ENCODE data around the gene SHC2. TPM values are rescaled to one million over a fixed set of nuclear protein-coding genes. Genes with fewer than 3 reads are reported as not detected.
"Not testable (repeated sequence)": the region's sequence is repeated elsewhere in the genome, so short reads cannot be mapped to it uniquely, and the experiment has no call there.

The SHC2 gene
- total RNA-seq, 3 donors from 2014 or later, result 0.16 to 0.33 (median 0.26) TPM

- Mint-ChIP-seq H3K36me3 (ENCODE audit: insufficient read depth) (no peaks in the 10 kb centered on the region), H3K9me3 (peaks cover 3% of the 10 kb centered on the region), H3K4me3 (no peak overlapping the region), H3K4me1 (ENCODE audit: low read depth) (no peaks in the 10 kb centered on the region), H3K27me3 (ENCODE audit: low read depth) (peaks cover 21% of the 10 kb centered on the region)
- no peak for DNase-seq
- no peak for ATAC-seq
These were observed 25.0 kb downstream of the SHC2 start for GRCh38 chr19:435707-436412.

GRCh38 chr19:435056-435706 lies 25.7 kb downstream of the SHC2 start:
- Mint-ChIP-seq H3K4me3 (no peak overlapping the region), H3K27me3 (ENCODE audit: low read depth) (peaks cover 18% of the 10 kb centered on the region), H3K9me3 (peaks cover 3% of the 10 kb centered on the region), H3K4me1 (ENCODE audit: low read depth) (no peaks in the 10 kb centered on the region), H3K36me3 (ENCODE audit: insufficient read depth) (no peaks in the 10 kb centered on the region)
- no peak for DNase-seq
- no peak for ATAC-seq

- Mint-ChIP-seq H3K9me3 (peaks cover 3% of the 10 kb centered on the region), H3K27me3 (ENCODE audit: low read depth) (peaks cover 12% of the 10 kb centered on the region), H3K36me3 (ENCODE audit: insufficient read depth) (no peaks in the 10 kb centered on the region), H3K4me3 (no peak overlapping the region), H3K4me1 (ENCODE audit: low read depth) (no peaks in the 10 kb centered on the region)
- DNase-seq, result no peak
- ATAC-seq, result no peak
These were observed 26.5 kb downstream of the SHC2 start for GRCh38 chr19:434152-434960.

- no peak for ATAC-seq
- peaks cover 2% of the 10 kb centered on the region for H3K27me3 Mint-ChIP-seq (ENCODE audit: low read depth)
- no peak for DNase-seq
- H3K4me3 Mint-ChIP-seq, result no peak overlapping the region
- peaks cover 3% of the 10 kb centered on the region for H3K9me3 Mint-ChIP-seq
- no peaks in the 10 kb centered on the region for H3K36me3 Mint-ChIP-seq (ENCODE audit: insufficient read depth)
- H3K4me1 Mint-ChIP-seq (ENCODE audit: low read depth), result no peaks in the 10 kb centered on the region
These were observed 30.1 kb downstream of the SHC2 start for GRCh38 chr19:430701-431100.

- H3K36me3 Mint-ChIP-seq (ENCODE audit: insufficient read depth), result no peaks in the 10 kb centered on the region
- peaks cover 3% of the 10 kb centered on the region for H3K9me3 Mint-ChIP-seq
- H3K4me3 Mint-ChIP-seq, result no peak overlapping the region
- no peaks in the 10 kb centered on the region for H3K4me1 Mint-ChIP-seq (ENCODE audit: low read depth)
- no peak for ATAC-seq
- no peak for DNase-seq
- peaks cover 3% of the 10 kb centered on the region for H3K27me3 Mint-ChIP-seq (ENCODE audit: low read depth)
These were observed 32.7 kb downstream of the SHC2 start for GRCh38 chr19:428149-428548.

GRCh38 chr19:427675-428074 lies 33.2 kb downstream of the SHC2 start:
- not testable (repeated sequence) for DNase-seq; H3K9me3 Mint-ChIP-seq; H3K4me1 Mint-ChIP-seq (ENCODE audit: low read depth); H3K36me3 Mint-ChIP-seq (ENCODE audit: insufficient read depth); ATAC-seq; H3K4me3 Mint-ChIP-seq; H3K27me3 Mint-ChIP-seq (ENCODE audit: low read depth)

- DNase-seq (no peak), ATAC-seq (no peak)
- Mint-ChIP-seq H3K27me3 (ENCODE audit: low read depth) (peaks cover 6% of the 10 kb centered on the region), H3K4me1 (ENCODE audit: low read depth) (no peaks in the 10 kb centered on the region), H3K9me3 (peaks cover 3% of the 10 kb centered on the region), H3K36me3 (ENCODE audit: insufficient read depth) (no peaks in the 10 kb centered on the region), H3K4me3 (no peak overlapping the region)
These were observed 33.9 kb downstream of the SHC2 start for GRCh38 chr19:426725-427445.

GRCh38 chr19:425056-425455 lies 35.8 kb downstream of the SHC2 start:
- Mint-ChIP-seq H3K4me3 (no peak overlapping the region), H3K9me3 (no peaks in the 10 kb centered on the region), H3K27me3 (ENCODE audit: low read depth) (peaks cover 6% of the 10 kb centered on the region), H3K36me3 (ENCODE audit: insufficient read depth) (no peaks in the 10 kb centered on the region), H3K4me1 (ENCODE audit: low read depth) (no peaks in the 10 kb centered on the region)
- ATAC-seq, result no peak
- DNase-seq, result no peak

GRCh38 chr19:424546-424945 lies 36.3 kb downstream of the SHC2 start:
- Mint-ChIP-seq H3K27me3 (ENCODE audit: low read depth) (peaks cover 6% of the 10 kb centered on the region), H3K36me3 (ENCODE audit: insufficient read depth) (no peaks in the 10 kb centered on the region), H3K9me3 (no peaks in the 10 kb centered on the region), H3K4me1 (ENCODE audit: low read depth) (no peaks in the 10 kb centered on the region), H3K4me3 (no peak overlapping the region)
- DNase-seq (no peak), ATAC-seq (no peak)

- no peak for ATAC-seq
- Mint-ChIP-seq H3K4me3 (no peak overlapping the region), H3K4me1 (ENCODE audit: low read depth) (no peaks in the 10 kb centered on the region), H3K36me3 (ENCODE audit: insufficient read depth) (no peaks in the 10 kb centered on the region), H3K27me3 (ENCODE audit: low read depth) (peaks cover 6% of the 10 kb centered on the region), H3K9me3 (no peaks in the 10 kb centered on the region)
- no peak for DNase-seq
These were observed 37.0 kb downstream of the SHC2 start for GRCh38 chr19:423691-424466.

- H3K4me1 Mint-ChIP-seq (ENCODE audit: low read depth); H3K4me3 Mint-ChIP-seq; H3K36me3 Mint-ChIP-seq (ENCODE audit: insufficient read depth); ATAC-seq; H3K27me3 Mint-ChIP-seq (ENCODE audit: low read depth); H3K9me3 Mint-ChIP-seq; DNase-seq: not testable (repeated sequence)
These were observed 38.0 kb downstream of the SHC2 start for GRCh38 chr19:422917-423226.

GRCh38 chr19:422213-422916 lies 38.5 kb downstream of the SHC2 start:
- no peaks in the 10 kb centered on the region for H3K4me1 Mint-ChIP-seq (ENCODE audit: low read depth)
- DNase-seq (no peak), ATAC-seq (no peak)
- H3K4me3 Mint-ChIP-seq, result no peak overlapping the region
- no peaks in the 10 kb centered on the region for H3K36me3 Mint-ChIP-seq (ENCODE audit: insufficient read depth)
- H3K27me3 Mint-ChIP-seq (ENCODE audit: low read depth), result peaks cover 6% of the 10 kb centered on the region
- no peaks in the 10 kb centered on the region for H3K9me3 Mint-ChIP-seq

- Mint-ChIP-seq H3K9me3 (no peaks in the 10 kb centered on the region), H3K4me1 (ENCODE audit: low read depth) (no peaks in the 10 kb centered on the region), H3K4me3 (no peak overlapping the region), H3K36me3 (ENCODE audit: insufficient read depth) (no peaks in the 10 kb centered on the region), H3K27me3 (ENCODE audit: low read depth) (peaks cover 6% of the 10 kb centered on the region)
- DNase-seq, result no peak
- ATAC-seq, result no peak
These were observed 40.9 kb downstream of the SHC2 start for GRCh38 chr19:419721-420515.
